Measurements from ENCODE around the gene GUCY1A2.

DNA sequence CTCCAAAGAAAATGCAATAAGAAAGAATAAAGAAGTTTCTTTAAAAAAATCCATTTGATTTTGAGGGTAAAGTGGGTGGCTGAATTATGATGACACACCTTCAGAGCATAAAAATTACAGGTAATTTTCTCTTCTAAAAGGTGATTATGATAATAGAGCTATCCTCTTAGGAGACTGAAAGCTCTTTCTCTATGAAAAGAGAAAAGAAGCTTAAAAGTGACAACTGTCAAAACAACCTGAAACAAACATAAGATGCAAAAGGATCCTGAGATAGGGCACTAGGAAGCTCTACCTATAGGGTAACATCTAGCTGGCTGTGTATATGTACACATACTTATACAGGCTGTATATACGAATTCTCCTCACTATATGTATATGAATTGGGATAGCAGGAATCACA lies 270.2 kb downstream of the GUCY1A2 start:
- TF ChIP-seq, protein P1, sequence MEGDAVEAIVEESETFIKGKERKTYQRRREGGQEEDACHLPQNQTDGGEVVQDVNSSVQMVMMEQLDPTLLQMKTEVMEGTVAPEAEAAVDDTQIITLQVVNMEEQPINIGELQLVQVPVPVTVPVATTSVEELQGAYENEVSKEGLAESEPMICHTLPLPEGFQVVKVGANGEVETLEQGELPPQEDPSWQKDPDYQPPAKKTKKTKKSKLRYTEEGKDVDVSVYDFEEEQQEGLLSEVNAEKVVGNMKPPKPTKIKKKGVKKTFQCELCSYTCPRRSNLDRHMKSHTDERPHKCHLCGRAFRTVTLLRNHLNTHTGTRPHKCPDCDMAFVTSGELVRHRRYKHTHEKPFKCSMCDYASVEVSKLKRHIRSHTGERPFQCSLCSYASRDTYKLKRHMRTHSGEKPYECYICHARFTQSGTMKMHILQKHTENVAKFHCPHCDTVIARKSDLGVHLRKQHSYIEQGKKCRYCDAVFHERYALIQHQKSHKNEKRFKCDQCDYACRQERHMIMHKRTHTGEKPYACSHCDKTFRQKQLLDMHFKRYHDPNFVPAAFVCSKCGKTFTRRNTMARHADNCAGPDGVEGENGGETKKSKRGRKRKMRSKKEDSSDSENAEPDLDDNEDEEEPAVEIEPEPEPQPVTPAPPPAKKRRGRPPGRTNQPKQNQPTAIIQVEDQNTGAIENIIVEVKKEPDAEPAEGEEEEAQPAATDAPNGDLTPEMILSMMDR (IDR thresholded peaks at IDR 0.05 in 4 of 5, conservative IDR thresholded peaks at IDR 0.05 in 1 of 5) = no peak
- TF ChIP-seq POLR2A (IDR thresholded peaks at IDR 0.05) = no peak
